BLaER1 (cell line): Measurements from ENCODE around the gene CREBRF.
"Not testable (repeated sequence)": the region's sequence is repeated elsewhere in the genome, so short reads cannot be mapped to it uniquely, and the experiment has no call there.

Experiments
- H3K27ac ChIP-seq: shearing (Covaris generic); formaldehyde crosslinking; 2 replicates; pipeline ENCODE4 v1.8.1; 2022
- H3K27me3 ChIP-seq: shearing (Covaris generic); formaldehyde crosslinking; 2 replicates; pipeline ENCODE4 v1.8.1; 2022
- H3K36me3 ChIP-seq: shearing (Covaris generic); formaldehyde crosslinking; 2 replicates; pipeline ENCODE4 v1.8.1; 2022
- H3K4me1 ChIP-seq: shearing (Covaris generic); formaldehyde crosslinking; 2 replicates; pipeline ENCODE4 v1.8.1; 2022
- H3K4me2 ChIP-seq: shearing (Covaris generic); formaldehyde crosslinking; 2 replicates; pipeline ENCODE4 v1.8.1; 2022
- H3K4me3 ChIP-seq: shearing (Covaris generic); formaldehyde crosslinking; 2 replicates; pipeline ENCODE4 v1.8.1; 2022
- H3K9ac ChIP-seq: shearing (Covaris generic); formaldehyde crosslinking; 2 replicates; pipeline ENCODE4 v1.8.1; 2022
- H3K9me3 ChIP-seq: shearing (Covaris generic); formaldehyde crosslinking; 2 replicates; pipeline ENCODE4 v1.8.1; 2022
- H4K20me1 ChIP-seq: shearing (Covaris generic); formaldehyde crosslinking; 2 replicates; pipeline ENCODE4 v1.8.1; 2022
- Cebpa-rat ChIP-seq: shearing (Covaris generic); IDR thresholded peaks from 2 replicates; pipeline ENCODE4 v1.8.1; 2022

The CREBRF gene

DNA sequence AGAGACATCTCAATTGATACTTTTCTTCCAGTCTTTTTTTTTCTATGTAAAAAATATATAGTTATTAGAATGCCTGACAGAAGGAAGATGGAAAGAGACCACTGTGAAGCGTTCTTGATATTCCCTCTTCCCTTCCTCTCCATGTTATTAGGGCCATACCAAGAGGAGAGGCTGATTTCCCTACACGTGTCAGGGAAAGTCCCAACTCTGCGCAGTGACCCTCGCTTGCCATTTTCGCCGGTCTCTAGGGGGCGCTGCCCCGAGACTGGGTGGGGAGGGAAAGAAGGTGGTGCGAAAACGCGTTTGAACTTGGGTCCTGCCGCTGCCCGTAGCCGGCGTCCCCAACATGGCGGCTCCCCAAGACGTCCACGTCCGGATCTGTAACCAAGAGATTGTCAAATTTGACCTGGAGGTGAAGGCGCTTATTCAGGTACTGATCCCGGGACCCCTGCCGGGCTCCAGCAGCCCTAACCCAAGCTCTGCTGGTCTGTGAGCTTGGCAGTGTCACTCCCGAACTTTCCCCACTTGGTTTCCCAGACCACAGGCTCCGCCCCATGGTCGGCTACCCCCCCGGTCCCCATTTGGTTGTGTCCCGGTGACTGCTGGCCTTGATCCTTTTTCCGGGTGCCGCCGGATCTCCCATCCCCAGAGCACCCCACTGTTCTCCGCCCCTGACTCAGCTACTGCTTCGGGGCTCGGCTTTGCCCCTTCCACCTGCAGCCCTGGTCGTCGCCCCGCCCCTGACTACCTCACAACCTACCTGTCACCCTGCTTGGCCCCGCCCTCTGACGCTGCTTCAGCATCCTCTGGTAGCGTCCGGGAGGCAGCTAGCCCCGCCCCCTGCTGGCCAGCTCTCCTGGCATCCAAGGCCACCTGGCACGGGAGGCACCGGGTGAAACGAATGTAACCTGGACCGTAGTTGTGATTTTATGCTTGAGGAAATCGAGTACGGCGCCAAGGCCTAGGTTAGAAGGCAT lies 88.3 kb downstream of the CREBRF start, which contains the start of gene BNIP1:
Gene BNIP1, plus strand, starts transcription at position 332 of the 977 bp plus-strand sequence. Its CDS starts 15 bp downstream, at position 347.
- no peaks in the 10 kb centered on the region for H3K27me3 ChIP-seq
- TF ChIP-seq Cebpa-rat: no peak
- no peaks in the 10 kb centered on the region for H3K9me3 ChIP-seq
- H3K36me3 ChIP-seq: peaks cover 30% of the 10 kb centered on the region
- peak within 1 kb of the TSS; percentile 90 for H3K27ac ChIP-seq
- peak within 1 kb of the TSS; percentile 90 for H3K4me2 ChIP-seq
- H3K9ac ChIP-seq: peak within 1 kb of the TSS; percentile 91
- H3K4me1 ChIP-seq: peaks cover 7% of the 10 kb centered on the region
- H3K4me3 ChIP-seq: peak within 1 kb of the TSS; percentile 96
- no peaks in the 10 kb centered on the region for H4K20me1 ChIP-seq

DNA sequence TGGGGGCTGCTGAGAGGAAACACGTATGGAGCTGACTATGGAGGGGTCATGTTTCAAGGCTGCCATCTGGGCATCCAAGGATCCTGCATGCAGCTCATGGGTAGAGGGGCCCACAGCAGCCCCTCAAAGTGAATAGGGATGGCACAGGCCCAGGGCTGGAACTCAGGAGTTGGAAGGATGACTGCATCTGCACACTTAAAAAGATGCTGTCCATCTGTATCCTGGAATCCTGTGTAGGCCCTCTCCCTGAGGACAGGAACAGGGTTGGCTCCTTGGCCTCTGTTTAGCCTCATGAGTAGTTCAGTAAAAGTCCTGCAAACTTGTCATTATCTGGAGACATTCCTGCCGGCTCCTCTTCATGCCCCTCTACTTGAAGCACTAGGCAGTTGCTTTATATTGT lies 92.2 kb downstream of the CREBRF start:
- peaks cover 62% of the 10 kb centered on the region for H3K36me3 ChIP-seq
- H3K4me1 ChIP-seq: peaks cover 7% of the 10 kb centered on the region
- no peak overlapping the region for H3K9ac ChIP-seq
- no peaks in the 10 kb centered on the region for H4K20me1 ChIP-seq
- no peak for TF ChIP-seq Cebpa-rat
- no peaks in the 10 kb centered on the region for H3K9me3 ChIP-seq
- H3K4me3 ChIP-seq: no peak overlapping the region
- no peaks in the 10 kb centered on the region for H3K27me3 ChIP-seq
- no peak overlapping the region for H3K27ac ChIP-seq
- H3K4me2 ChIP-seq: no peak overlapping the region

DNA sequence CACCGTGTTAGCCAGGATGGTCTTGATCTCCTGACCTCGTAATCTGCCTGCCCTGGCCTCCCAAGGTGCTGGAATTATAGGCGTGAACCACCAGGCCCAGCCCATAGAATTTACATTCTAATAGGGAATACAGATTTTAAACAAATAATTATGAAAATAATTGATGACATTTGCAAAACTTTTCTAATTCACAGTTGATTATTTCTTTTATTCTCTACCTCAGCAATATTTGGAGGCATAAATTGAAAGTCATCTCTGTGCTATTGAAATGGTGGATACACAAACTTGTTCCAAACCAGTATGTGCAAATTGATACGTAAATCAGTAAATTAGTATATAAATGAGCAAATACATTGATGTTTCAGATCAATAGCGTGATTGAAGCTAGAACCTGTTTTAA lies 96.4 kb downstream of the CREBRF start:
- Histone ChIP-seq H4K20me1 (no peaks in the 10 kb centered on the region), H3K4me2 (no peak overlapping the region), H3K27ac (no peak overlapping the region), H3K9me3 (no peaks in the 10 kb centered on the region), H3K36me3 (peaks cover 90% of the 10 kb centered on the region), H3K9ac (no peak overlapping the region), H3K27me3 (no peaks in the 10 kb centered on the region), H3K4me1 (peaks cover 8% of the 10 kb centered on the region), H3K4me3 (no peak overlapping the region)
- TF ChIP-seq Cebpa-rat: no peak

DNA sequence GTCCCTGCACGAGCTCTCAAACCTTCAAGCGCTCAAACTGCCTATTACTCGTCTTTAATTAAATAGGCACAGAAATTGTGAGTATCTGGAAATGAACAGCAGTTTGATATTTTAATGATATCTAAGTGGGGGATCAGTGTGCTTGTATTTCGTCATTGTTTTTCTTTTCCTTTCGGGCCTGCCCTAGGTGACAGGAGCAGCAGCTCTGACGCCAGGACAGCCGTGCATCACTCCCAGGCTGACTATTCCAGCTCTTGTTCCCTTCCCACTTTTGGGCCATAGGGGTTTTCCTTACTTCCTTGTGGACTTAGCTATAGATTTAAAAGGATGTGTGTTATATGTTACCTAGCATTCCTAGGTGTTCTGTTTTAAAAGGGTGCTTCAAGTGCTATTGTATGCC lies 97.7 kb downstream of the CREBRF start:
- no peak overlapping the region for H3K27ac ChIP-seq
- H3K36me3 ChIP-seq: peaks cover 92% of the 10 kb centered on the region
- H3K9me3 ChIP-seq: no peaks in the 10 kb centered on the region
- H3K9ac ChIP-seq: no peak overlapping the region
- H3K27me3 ChIP-seq: no peaks in the 10 kb centered on the region
- TF ChIP-seq Cebpa-rat: no peak
- no peaks in the 10 kb centered on the region for H4K20me1 ChIP-seq
- H3K4me2 ChIP-seq: no peak overlapping the region
- peaks cover 8% of the 10 kb centered on the region for H3K4me1 ChIP-seq
- no peak overlapping the region for H3K4me3 ChIP-seq

DNA sequence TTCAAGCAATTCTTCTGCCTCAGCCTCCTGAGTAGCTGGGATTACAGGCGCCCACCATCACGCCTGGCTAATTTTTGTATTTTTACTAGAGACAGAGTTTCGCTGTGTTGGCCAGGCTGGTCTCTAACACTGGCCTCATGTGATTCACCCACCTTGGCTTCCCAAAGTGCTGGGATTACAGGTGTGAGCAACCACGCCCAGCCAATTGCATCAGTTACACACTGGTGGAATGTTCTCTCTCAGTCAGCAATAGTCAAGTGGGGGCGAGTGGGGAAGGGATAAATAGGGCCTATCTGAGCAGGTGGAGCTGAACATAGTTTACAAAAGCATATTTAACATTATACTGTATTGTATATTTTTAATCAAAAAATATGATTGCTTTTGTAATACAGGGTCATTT lies 98.5 kb downstream of the CREBRF start:
- not testable (repeated sequence) for H3K4me3 ChIP-seq, H3K27ac ChIP-seq, H3K9me3 ChIP-seq, H4K20me1 ChIP-seq, H3K4me1 ChIP-seq, H3K27me3 ChIP-seq, H3K9ac ChIP-seq, H3K4me2 ChIP-seq
- H3K36me3 ChIP-seq: peaks cover 92% of the 10 kb centered on the region

DNA sequence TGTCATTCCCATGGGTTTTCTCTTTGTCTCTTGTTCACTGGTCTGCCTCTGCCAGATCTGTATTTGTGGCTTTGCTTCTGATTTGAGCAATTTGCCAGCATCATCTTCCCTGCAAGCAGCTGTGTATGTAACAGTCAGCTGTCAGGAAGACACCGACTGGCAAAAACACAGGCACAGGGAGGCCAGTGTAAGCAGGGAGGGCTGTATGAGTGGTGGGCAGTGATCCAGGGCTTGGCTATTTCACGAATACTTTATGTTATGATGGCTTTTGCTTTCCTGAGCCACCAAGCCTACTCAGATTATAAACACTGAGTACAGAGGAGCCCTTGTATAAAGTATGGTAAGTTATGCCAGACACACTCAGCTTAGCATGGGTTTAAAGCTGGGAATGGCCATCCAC lies 99.8 kb downstream of the CREBRF start:
- Histone ChIP-seq H3K36me3 (peaks cover 95% of the 10 kb centered on the region), H3K4me2 (no peak overlapping the region), H3K27ac (no peak overlapping the region), H3K9ac (no peak overlapping the region), H3K4me1 (peaks cover 8% of the 10 kb centered on the region), H4K20me1 (no peaks in the 10 kb centered on the region), H3K27me3 (no peaks in the 10 kb centered on the region), H3K9me3 (no peaks in the 10 kb centered on the region), H3K4me3 (no peak overlapping the region)
- no peak for TF ChIP-seq Cebpa-rat

DNA sequence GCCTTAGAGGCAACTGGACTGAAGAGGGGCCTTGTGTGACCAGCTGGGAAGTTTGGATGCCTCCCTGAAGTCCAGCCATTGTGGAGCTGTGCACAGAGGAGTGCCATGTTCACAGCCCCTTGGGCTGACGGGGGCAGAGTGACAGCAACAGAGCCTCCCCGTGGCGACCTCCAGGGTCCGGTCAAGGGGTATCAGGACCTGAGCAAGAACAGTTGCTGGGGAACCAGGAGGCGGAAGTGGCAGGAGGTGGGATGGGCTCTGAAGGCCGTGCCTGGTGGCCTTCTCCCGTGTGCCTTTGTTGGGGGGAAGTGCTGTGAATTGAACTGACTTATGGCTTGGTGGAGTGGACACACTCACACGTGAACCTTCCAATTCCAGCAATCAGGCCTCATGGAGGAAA lies 102.2 kb downstream of the CREBRF start:
- Histone ChIP-seq H4K20me1 (no peaks in the 10 kb centered on the region), H3K27ac (no peak overlapping the region), H3K4me1 (peaks cover 8% of the 10 kb centered on the region), H3K36me3 (peaks cover 98% of the 10 kb centered on the region), H3K9ac (no peak overlapping the region), H3K9me3 (no peaks in the 10 kb centered on the region), H3K27me3 (no peaks in the 10 kb centered on the region), H3K4me3 (no peak overlapping the region), H3K4me2 (no peak overlapping the region)
- TF ChIP-seq Cebpa-rat: no peak

DNA sequence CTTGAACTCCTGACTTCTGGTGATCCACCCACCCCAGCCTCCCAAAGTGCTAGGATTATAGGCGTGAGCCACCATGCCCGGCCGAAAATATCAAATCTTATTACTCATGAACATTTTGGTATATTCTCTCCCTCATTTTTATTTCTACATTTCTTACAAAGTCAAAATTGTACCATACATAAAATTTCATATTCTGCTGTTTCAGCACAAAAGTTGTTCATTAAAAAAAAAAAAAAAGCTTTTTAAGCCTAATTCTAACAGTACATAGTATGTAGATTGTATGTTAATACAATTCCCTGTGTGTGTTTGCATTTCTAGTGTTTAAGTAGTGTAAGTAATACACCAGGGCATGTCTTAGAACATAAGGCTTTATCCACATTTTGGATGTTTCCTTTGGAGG lies 103.1 kb downstream of the CREBRF start:
- Histone ChIP-seq H3K4me3 (no peak overlapping the region), H3K27ac (no peak overlapping the region), H3K36me3 (peaks cover 98% of the 10 kb centered on the region), H3K4me1 (peaks cover 8% of the 10 kb centered on the region), H3K4me2 (no peak overlapping the region), H4K20me1 (no peaks in the 10 kb centered on the region), H3K9ac (no peak overlapping the region), H3K9me3 (no peaks in the 10 kb centered on the region), H3K27me3 (no peaks in the 10 kb centered on the region)
- TF ChIP-seq Cebpa-rat: no peak

DNA sequence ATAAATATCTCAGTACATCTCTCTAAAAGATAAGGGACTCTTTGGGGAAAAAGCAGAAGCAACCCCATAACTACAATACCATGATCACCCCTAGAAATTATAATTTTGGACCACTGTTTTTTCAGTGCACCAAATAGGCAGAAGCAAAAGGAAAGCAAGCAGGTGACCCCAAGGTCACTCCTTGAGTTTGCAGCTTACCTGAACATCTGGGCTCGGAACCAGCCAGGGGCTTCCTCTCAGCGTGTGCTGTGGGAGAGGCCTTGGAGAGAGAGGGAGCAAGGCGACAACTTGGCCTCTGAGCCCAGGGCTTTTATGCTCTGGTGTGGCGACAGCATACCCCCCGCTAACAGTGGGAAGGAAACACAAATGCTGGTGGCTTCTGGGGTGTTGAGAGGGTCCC lies 105.0 kb downstream of the CREBRF start:
- Histone ChIP-seq H3K9me3 (no peaks in the 10 kb centered on the region), H3K4me1 (0 out of 2 replicates have a peak, but pooled peaks cover under 1% of the 10 kb centered on the region), H3K4me3 (no peak overlapping the region), H3K36me3 (peaks cover 94% of the 10 kb centered on the region), H3K9ac (no peak overlapping the region), H3K27ac (no peak overlapping the region), H3K27me3 (no peaks in the 10 kb centered on the region), H3K4me2 (no peak overlapping the region), H4K20me1 (no peaks in the 10 kb centered on the region)
- no peak for TF ChIP-seq Cebpa-rat

DNA sequence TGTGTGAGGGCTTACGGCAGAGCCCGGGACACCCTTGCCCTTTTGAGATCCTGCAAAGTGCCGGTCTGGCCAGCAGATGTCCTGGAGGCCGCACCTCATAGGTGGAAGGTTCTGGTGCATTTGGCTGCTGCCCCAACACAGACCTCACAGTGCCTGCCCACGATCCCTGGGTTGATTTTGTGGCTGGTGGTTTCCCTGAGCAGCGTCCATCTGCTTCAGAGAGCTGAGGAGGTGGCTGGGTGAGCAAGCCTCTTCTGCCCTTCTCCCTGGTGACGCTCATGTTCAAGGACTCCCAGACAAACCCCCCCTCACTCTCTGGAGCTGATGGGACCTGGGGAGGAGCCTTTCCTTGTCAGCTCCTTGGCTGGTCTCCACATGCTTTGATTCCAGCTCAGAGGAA lies 107.1 kb downstream of the CREBRF start:
- H3K27ac ChIP-seq: no peak overlapping the region
- H3K9me3 ChIP-seq: no peaks in the 10 kb centered on the region
- TF ChIP-seq Cebpa-rat: no peak
- no peak overlapping the region for H3K9ac ChIP-seq
- no peaks in the 10 kb centered on the region for H3K27me3 ChIP-seq
- H4K20me1 ChIP-seq: no peaks in the 10 kb centered on the region
- H3K4me1 ChIP-seq: no peaks in the 10 kb centered on the region
- H3K4me2 ChIP-seq: no peak overlapping the region
- no peak overlapping the region for H3K4me3 ChIP-seq
- H3K36me3 ChIP-seq: peaks cover 73% of the 10 kb centered on the region
